Measurements from ENCODE around the gene ARHGAP26.

The ARHGAP26 gene

DNA sequence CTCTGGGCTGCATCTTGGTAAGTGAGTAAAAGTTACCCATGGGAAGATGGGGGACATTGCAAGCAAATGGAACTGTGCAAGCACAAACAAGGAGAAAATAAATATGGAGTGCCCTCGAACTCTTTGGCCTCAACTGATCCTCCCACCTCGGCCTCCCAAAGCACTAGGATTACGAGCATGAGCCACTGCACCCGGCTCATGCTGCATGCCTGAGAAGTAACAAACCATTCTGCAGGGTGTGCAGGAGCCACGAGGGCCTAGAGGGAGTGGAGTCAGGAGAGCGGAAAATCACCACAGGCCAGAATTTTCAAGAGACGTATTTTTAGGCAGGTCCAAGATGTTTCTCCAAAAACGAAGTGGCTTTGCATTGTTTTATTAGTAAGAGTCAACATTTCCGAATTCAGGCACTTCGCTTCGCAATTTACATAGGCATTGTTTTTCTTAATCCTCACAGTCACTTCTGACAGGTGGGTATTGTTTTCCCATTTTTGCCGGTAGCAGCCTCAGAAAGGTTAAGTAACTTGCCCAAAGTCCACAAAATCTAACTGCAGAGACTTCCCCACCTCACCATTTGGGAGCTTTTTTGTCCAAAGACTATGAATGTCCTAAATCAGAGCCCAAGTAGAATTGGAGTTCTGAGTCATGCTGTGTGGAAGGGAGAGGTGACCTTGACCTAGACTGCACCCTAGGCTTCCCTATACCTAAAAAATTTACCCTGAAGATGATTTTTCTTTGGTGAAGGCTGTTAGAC is 403.1 kb downstream of the ARHGAP26 start:
- no peak overlapping the region for H3K4me3 ChIP-seq
- H3K27ac ChIP-seq = no peak overlapping the region
- DNase-seq (ENCODE audit: low spot score) = no peak
- TF ChIP-seq, protein P1, sequence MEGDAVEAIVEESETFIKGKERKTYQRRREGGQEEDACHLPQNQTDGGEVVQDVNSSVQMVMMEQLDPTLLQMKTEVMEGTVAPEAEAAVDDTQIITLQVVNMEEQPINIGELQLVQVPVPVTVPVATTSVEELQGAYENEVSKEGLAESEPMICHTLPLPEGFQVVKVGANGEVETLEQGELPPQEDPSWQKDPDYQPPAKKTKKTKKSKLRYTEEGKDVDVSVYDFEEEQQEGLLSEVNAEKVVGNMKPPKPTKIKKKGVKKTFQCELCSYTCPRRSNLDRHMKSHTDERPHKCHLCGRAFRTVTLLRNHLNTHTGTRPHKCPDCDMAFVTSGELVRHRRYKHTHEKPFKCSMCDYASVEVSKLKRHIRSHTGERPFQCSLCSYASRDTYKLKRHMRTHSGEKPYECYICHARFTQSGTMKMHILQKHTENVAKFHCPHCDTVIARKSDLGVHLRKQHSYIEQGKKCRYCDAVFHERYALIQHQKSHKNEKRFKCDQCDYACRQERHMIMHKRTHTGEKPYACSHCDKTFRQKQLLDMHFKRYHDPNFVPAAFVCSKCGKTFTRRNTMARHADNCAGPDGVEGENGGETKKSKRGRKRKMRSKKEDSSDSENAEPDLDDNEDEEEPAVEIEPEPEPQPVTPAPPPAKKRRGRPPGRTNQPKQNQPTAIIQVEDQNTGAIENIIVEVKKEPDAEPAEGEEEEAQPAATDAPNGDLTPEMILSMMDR (IDR thresholded peaks at IDR 0.05) = no peak

DNA sequence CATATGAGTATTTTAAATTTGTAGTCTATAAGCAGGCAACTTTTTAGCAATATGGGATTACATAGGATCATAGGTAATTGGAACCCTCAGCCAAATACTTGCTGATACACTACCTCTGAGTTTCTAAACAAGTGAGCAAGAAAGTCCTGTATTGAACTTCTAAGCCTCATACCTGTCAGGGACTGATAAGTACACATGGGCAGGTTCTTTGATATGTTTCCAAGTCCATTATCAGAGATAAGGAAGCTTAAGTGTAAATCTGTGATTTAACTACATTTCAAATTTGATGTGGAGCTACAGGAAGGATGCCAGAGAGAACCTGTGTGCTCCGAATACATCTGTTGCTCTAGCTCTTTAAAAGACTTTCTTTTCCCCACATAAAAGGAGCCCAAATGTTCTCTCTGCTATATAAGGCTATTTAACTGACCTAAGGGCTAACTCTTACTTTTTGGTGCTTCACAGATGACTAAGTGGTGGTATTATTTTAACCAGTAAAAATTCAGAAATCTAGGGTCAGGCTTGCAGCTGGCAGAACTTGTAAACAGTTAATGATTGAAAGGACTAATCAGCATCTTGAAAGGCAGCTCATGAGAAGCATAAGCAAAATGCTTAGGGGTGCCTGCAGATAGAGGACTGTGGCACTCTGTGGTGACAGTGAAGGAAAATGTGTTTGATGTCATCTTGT is 404.7 kb downstream of the ARHGAP26 start:
- Histone ChIP-seq H3K27ac (no peak overlapping the region), H3K4me3 (no peak overlapping the region)
- DNase-seq (ENCODE audit: low spot score) = no peak
- TF ChIP-seq, protein P1 (IDR thresholded peaks at IDR 0.05) = no peak

DNA sequence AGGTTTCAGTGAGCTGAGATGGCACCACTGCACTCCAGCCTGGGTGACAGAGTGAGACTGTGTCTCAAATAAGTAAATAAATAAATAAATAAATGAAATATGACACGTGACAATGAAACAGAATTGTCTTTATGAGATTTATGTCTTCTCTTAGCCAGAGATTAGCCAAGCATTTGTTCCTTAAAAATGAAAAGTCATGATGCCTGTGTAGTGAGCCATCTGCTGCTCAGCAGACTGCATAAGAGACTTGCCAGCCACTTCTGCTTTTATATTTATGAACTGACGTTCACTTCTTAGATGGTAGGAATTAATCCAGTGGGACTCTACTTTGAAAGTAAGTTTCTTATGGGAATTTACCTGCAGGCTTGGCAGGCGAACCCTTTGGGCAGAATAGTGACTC is 405.9 kb downstream of the ARHGAP26 start:
- H3K27ac ChIP-seq = no peak overlapping the region
- TF ChIP-seq, protein P1 (IDR thresholded peaks at IDR 0.05) = no peak
- H3K4me3 ChIP-seq = no peak overlapping the region
- DNase-seq (ENCODE audit: low spot score) = no peak

DNA sequence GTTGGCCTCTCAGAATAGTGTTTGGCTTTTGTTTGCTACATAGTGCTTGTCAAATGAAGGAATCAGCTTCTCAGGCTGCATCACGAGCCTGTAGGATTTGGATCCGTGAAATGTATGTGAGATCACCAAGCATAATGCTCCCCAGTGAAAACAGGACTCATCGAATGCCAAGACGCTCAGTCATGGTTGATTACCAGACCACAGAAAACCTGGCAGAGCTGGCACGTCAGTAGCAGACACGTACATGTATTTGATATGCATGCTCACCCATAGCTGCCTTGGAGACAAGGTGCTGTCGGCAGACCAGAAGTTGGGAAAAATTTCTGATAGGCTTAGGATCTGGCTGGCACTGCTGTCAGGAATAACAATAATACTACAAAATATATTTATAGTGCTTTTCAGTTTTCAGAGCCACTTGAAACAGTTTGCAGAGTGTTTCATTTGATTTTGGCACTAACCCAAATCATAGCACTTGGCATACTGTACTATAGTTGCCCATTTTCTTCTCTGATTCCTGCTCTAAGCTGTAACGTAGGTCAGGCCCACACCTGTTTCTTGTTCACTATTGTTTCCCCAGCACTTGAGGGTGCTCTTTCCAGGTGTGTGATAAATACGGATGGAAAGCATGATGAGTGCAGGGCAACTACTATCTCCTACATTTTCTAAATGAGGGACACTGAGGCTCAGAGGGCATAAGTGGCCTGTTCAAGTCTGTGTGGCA is 407.2 kb downstream of the ARHGAP26 start:
- TF ChIP-seq, protein P1 (IDR thresholded peaks at IDR 0.05) = no peak
- DNase-seq (ENCODE audit: low spot score) = peak; percentile 78
- Histone ChIP-seq H3K4me3 (peak overlapping the region; percentile 14), H3K27ac (no peak overlapping the region)

DNA sequence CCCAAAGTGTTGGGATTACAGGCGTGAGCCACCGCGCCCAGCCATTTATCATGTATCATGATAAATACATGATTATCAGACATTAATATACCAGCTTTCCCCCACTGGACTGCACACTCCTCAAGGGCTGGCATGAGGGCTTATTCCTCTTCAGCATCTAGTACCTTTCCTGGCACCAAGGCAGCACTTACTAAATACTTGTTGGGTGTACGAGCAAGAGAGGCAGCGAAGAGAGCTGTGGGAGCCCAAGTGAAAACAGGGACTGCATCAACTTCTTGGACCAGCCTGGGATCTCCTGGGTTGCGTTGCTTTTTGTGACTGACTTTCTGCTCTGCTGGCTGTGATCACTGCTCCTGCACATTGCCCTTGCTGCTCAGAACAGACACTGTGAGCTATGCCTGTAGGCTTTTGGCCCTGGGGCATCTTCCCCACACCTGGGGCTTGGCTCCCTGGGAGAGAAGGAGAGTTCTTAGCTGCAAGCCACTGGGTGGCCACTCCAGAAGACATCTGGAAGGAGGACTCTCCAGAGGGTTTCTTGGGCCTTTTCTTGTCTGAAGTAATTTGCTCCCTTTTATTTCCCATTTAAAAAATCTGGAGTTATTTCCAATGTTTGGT is 409.1 kb downstream of the ARHGAP26 start:
- Histone ChIP-seq H3K4me3 (no peak overlapping the region), H3K27ac (no peak overlapping the region)
- DNase-seq (ENCODE audit: low spot score) = no peak
- TF ChIP-seq, protein P1 (IDR thresholded peaks at IDR 0.05) = no peak

DNA sequence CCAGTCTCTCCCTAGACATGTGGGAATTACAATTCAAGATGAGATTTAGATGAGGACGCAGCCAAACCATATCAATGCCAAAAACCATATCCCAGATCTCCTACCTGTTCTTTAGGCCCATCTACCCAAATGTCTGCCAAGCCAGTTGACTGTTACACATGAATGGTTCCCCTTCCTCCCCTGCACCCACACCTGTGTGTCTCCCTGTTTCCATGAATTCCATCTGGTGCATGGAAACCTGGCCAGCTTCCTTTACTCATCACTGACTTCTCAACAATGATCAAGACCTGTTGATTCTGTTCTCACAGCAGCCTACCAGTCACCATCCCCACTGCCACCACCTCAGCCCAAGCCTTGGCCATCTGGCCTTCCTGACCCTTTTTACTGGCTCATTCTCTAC is 410.6 kb downstream of the ARHGAP26 start:
- Histone ChIP-seq H3K4me3 (no peak overlapping the region), H3K27ac (no peak overlapping the region)
- DNase-seq (ENCODE audit: low spot score) = no peak
- TF ChIP-seq, protein P1 (IDR thresholded peaks at IDR 0.05) = no peak
